Measurements from ENCODE around the gene RAD51B. TPM values are rescaled to one million over a fixed set of nuclear protein-coding genes. Genes with fewer than 3 reads are reported as not detected.

The RAD51B gene
- total RNA-seq, 1 experiment from 2014 or later, result 16.7 TPM

DNA sequence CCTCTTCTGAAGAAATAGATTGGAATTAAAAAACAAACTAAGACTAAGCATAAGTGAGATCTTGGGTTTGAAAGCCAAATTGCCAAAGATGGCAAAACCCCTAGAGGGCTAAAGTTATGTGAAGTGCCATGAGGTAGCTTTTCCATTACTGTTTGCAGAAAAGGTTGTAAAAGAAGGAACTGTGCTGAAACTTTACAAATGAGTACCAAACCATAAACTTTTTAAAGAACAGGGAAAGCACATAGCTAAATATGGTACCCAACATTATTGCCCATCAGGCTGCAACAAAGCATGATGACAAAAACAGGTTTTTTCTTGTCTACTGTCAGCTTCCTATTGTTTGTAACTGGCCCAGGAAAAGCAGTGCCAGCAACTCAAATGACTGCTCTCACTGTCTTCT, 224.2 kb downstream of the RAD51B start:
- DNase-seq, result no peak
- no peak overlapping the region for H4K91ac ChIP-seq (ENCODE audit: insufficient read length, low read depth, low read length)
- H3K23ac ChIP-seq (ENCODE audit: insufficient read length, low read depth, low read length), result no peak overlapping the region
- no peaks in the 10 kb centered on the region for H4K20me1 ChIP-seq (ENCODE audit: control insufficient read depth, insufficient read depth, insufficient read length)
- no peak overlapping the region for H3K4me2 ChIP-seq (ENCODE audit: insufficient read depth, insufficient read length, low read length)
- no peak overlapping the region for H3K9ac ChIP-seq (ENCODE audit: extremely low read depth, insufficient read length, low read length)
- H4K5ac ChIP-seq (ENCODE audit: insufficient read length, low read depth, low read length), result no peak overlapping the region
- no peak overlapping the region for H2AFZ ChIP-seq (ENCODE audit: low read length)
- no peaks in the 10 kb centered on the region for H3K27me3 Mint-ChIP-seq (ENCODE audit: low read depth)
- no peak overlapping the region for H2BK15ac ChIP-seq (ENCODE audit: low read depth, low read length)
- H2BK5ac ChIP-seq (ENCODE audit: insufficient read length, low read length), result no peak overlapping the region
- no peaks in the 10 kb centered on the region; a peak in 1 of 5 replicates for H3K9me3 Mint-ChIP-seq
- no peak overlapping the region for H3K4ac ChIP-seq (ENCODE audit: low read depth, low read length)
- H3K56ac ChIP-seq (ENCODE audit: insufficient read length, low read depth, low read length), result no peak overlapping the region
- H3K23me2 ChIP-seq (ENCODE audit: insufficient read length, low read depth, low read length, poor library complexity, severe bottlenecking), result peaks cover 2% of the 10 kb centered on the region
- H3K9me3 ChIP-seq (ENCODE audit: control insufficient read depth, low read depth, low read length), result no peaks in the 10 kb centered on the region
- no peak overlapping the region for H3T11ph ChIP-seq (ENCODE audit: low read length)
- H2AK5ac ChIP-seq (ENCODE audit: insufficient read length, low read length), result no peak overlapping the region
- H3K4me1 ChIP-seq (ENCODE audit: insufficient read depth, low read length), result peaks cover 9% of the 10 kb centered on the region
- no peak overlapping the region for H2BK120ac ChIP-seq (ENCODE audit: low read depth, low read length, poor library complexity, severe bottlenecking)
- no peaks in the 10 kb centered on the region for H3K79me1 ChIP-seq (ENCODE audit: insufficient read depth, low read depth, low read length, poor library complexity, severe bottlenecking)
- H3K4me3 Mint-ChIP-seq, result no peak overlapping the region
- peaks cover 48 to 52% of the 10 kb centered on the region in 2 experiments for H3K4me1 Mint-ChIP-seq
- H3K36me3 Mint-ChIP-seq (ENCODE audit: insufficient read depth in 1 of 3, low read depth in 3 of 3), result no peaks in the 10 kb centered on the region
- no peak overlapping the region for H3K14ac ChIP-seq (ENCODE audit: insufficient read depth, low read length)
- H3K18ac ChIP-seq (ENCODE audit: insufficient read length, low read depth, low read length), result no peak overlapping the region
- H3K27ac Mint-ChIP-seq, result peak overlapping the region in 2 of 3 experiments; percentile 65 to 76; a peak in 2 of 7 replicates
- no peak overlapping the region for H4K8ac ChIP-seq (replicated peaks; ENCODE audit: insufficient read length, low read depth, low read length)
- TF ChIP-seq, protein P1, sequence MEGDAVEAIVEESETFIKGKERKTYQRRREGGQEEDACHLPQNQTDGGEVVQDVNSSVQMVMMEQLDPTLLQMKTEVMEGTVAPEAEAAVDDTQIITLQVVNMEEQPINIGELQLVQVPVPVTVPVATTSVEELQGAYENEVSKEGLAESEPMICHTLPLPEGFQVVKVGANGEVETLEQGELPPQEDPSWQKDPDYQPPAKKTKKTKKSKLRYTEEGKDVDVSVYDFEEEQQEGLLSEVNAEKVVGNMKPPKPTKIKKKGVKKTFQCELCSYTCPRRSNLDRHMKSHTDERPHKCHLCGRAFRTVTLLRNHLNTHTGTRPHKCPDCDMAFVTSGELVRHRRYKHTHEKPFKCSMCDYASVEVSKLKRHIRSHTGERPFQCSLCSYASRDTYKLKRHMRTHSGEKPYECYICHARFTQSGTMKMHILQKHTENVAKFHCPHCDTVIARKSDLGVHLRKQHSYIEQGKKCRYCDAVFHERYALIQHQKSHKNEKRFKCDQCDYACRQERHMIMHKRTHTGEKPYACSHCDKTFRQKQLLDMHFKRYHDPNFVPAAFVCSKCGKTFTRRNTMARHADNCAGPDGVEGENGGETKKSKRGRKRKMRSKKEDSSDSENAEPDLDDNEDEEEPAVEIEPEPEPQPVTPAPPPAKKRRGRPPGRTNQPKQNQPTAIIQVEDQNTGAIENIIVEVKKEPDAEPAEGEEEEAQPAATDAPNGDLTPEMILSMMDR (conservative IDR thresholded peaks at IDR 0.05), result no peak
- H2BK20ac ChIP-seq (ENCODE audit: low read depth, low read length, poor library complexity, severe bottlenecking), result no peak overlapping the region
- no peaks in the 10 kb centered on the region for H3K79me2 ChIP-seq (ENCODE audit: insufficient read depth, low read length)
- no peaks in the 10 kb centered on the region for H3K27me3 ChIP-seq (ENCODE audit: insufficient read depth, low read length)
- H3K27ac ChIP-seq (ENCODE audit: insufficient read length, low read depth, low read length), result no peak overlapping the region
- no peak overlapping the region for H2BK12ac ChIP-seq (ENCODE audit: insufficient read length, low read depth, low read length)
